22Rv1 (cell line): Measurements from ENCODE around the gene PGBD1.

Experiments used
- H3K27ac ChIP-seq: fragments of 450-650 bp; 2 replicates; pipeline ENCODE4 v1.5.1; 2017
- ZFX ChIP-seq: fragments of 450-650 bp; IDR thresholded peaks from 2 replicates; pipeline ENCODE4 v1.6.1; 2017; ENCODE audit warnings: antibody characterized with exemption, borderline replicate concordance
- TF ChIP-seq, protein P1 (sequence below): fragments of 450-650 bp; IDR thresholded peaks from 2 replicates; pipeline ENCODE4 v1.5.1; 2017; ENCODE audit warnings: mild to moderate bottlenecking

PGBD1 gene

DNA sequence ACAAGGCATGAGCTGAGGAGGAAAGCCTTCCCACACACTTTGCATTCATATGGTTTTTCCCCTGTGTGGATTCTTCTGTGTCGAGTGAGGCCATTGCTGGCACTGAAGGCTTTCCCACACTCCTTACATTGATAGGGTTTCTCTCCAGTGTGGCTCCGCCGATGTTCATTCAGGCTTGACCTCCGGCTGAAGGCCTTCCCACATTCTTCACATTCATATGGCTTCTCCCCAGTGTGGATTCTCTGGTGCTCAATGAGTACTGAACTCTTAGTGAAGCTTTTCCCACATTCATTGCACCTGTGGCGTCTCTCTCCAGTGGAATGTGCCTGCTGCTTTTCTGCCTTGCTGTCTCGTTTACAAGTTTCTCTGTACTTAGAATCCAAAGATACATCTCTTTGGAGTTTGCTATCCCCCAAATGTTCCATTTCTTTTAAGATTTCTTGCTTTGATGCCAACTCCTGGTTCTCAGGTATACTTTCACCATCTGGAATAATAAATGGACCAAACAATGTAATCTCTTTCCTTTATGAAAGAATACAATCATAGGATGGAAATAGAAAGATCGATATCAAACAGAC lies 45.1 kb downstream of the PGBD1 start:
- no peak overlapping the region for H3K27ac ChIP-seq
- no peak for TF ChIP-seq ZFX
- TF ChIP-seq, protein P1, sequence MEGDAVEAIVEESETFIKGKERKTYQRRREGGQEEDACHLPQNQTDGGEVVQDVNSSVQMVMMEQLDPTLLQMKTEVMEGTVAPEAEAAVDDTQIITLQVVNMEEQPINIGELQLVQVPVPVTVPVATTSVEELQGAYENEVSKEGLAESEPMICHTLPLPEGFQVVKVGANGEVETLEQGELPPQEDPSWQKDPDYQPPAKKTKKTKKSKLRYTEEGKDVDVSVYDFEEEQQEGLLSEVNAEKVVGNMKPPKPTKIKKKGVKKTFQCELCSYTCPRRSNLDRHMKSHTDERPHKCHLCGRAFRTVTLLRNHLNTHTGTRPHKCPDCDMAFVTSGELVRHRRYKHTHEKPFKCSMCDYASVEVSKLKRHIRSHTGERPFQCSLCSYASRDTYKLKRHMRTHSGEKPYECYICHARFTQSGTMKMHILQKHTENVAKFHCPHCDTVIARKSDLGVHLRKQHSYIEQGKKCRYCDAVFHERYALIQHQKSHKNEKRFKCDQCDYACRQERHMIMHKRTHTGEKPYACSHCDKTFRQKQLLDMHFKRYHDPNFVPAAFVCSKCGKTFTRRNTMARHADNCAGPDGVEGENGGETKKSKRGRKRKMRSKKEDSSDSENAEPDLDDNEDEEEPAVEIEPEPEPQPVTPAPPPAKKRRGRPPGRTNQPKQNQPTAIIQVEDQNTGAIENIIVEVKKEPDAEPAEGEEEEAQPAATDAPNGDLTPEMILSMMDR, result no peak

DNA sequence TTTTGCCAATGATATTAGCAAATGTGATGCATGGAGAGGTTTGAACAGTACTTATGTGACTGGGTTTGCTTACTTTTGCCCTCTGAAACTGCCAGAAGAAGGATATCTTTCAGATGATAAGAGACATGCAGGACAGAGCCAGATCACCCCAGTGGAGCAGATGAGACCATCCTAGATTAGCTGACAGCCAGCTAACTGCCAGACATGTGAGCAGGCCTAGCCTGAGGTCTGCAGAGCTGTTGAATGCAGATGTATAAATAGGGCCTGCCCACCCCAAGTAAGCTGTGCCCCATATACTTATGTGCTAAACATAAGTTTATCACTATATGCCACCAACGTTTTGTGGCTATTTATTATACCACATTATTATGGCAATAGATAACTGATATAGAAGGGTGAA lies 48.7 kb downstream of the PGBD1 start:
- no peak overlapping the region for H3K27ac ChIP-seq
- TF ChIP-seq ZFX, result no peak
- TF ChIP-seq, protein P1, result no peak

DNA sequence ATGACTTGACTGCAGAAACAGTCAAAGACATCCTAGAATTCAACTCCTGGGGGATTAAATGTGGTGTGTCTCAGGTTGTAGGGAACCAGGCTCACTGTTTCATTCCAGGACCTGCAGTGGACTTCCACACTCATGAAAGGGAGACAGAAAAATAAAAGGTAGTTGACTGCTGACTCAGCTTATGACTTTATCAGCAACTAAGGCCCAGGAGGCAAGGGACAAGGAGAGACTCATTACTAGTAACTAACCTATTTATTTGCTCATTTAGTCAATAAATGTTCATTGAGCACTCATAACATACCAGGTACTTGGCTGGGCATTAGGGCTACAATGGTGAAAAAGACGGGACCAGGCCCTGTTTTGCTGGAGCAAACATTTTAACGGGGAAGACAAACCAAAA lies 51.7 kb downstream of the PGBD1 start:
- no peak for TF ChIP-seq ZFX
- TF ChIP-seq, protein P1, result no peak

DNA sequence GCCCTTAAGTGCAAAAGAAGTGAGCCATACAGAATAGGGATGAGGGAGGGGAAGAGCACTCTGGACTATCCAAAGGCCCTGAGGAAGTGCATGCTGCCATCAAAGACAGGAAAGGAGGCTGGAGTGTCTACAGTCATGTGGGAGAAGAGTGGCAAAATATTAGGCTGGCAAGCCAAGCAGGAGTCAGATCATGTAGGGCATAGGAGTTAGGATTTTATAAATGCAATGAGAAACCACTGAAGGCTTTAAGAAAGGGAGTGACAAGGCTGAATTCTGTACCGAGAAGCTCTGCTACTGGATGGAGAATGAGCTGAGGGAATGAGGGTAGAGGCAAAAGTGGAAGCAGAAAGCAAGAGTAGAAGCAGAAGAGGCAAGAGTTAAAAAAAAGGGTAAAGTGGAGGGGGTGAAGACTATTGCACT lies 52.2 kb downstream of the PGBD1 start:
- TF ChIP-seq ZFX, result no peak
- TF ChIP-seq, protein P1, result no peak
- H3K27ac ChIP-seq, result no peak overlapping the region

More for the DNA sequence above, 51.7 kb downstream of the PGBD1 start:
- H3K27ac ChIP-seq, result no peak overlapping the region

DNA sequence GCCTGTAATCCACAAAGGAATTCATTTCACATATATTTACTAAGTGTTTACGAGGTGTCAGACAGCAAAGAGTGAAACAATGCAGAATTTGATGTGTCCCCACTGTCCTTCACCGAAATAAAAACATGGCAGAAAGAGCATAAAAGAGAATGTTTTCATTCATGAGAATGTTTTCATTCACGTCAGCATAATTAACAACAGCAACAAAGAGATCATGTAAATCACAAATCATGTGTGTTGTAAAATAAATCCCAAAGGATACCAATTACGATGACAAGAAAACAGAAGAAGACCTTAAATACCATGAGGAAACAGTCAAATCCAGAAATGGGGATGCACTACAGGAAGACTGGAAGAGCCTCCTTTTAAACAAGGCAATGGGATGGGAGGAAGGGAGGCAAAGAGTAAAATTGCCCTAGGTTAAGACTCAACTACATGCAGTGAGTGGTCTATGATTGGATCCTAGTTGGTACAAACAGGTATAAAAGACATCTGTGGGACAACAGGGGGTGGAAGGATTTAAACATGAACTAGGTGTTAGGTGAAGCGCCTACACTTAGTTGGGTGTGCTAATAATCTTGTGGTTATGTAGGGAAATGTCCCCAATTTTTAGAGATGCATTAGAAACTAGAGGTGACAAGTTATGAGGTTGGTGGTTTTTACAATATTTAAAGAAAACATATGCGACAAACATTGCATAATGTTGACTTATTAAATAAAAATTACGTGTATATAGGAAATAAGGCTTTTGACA lies 53.1 kb downstream of the PGBD1 start:
- peak overlapping the region; percentile 93 for H3K27ac ChIP-seq

DNA sequence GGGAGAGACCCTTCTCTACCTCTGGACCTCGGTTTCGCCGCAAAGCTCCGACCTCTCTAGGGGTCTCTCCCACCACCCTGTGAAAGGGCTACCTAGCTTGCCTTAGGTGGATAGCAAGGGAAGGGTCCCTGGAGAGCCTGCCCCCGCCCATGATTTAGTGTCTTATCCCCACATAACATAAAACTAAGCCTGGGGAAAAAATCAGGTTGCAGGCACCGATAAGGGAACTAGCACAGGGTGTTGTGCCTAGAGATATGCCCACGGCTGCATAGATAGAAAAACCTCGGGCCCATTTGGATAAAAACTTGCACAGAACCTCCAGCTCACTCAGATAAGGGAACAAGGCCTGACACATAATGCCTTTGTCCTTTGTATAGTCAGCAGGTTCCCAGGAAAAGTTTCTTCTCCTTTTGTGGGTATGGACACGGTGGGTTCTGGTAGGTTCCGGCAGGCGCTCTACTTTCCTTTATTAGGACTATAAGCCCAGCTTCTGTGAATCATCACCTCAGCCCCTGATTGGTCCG lies 53.7 kb downstream of the PGBD1 start:
- TF ChIP-seq, protein P1, result no peak
- TF ChIP-seq ZFX, result no peak
- H3K27ac ChIP-seq, result peak overlapping the region; percentile 93

More for the DNA sequence above, 53.1 kb downstream of the PGBD1 start:
- TF ChIP-seq, protein P1, result no peak
- TF ChIP-seq ZFX, result no peak

DNA sequence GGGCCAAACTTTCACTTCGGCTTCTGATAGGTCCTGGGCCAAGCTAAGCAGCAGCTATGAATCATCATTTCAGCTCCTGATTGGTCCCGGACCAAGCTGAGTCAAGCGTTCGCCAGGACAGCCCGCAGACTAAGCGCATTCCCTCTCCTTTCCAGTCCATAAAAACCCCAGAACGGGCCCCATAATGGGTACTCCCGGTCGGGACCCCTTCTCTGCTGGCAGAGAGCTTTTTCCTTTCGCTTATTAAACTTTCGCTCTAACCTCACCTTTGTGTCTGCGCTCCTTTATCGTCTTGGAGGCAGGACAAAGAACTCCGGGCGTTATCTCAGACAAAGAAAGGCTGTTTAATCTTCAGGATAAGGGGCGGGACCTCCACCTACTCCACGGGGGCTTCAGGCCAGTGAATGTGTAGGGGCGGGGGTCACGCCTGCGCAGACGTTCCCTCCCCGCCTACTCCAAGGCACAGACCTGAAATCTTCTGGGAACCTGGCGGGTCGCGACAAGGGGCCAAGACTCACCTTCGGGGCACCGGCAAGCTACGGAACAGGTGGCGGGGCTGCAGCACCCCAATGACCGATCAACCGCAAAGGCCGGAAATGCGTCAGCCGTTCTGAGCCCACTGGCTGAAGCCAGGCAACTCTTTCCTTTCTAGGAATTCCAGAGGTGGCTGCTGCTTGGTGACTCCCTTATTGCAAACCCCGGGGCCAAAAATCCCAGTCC lies 54.4 kb downstream of the PGBD1 start, which contains the start of gene ZSCAN31:
ZSCAN31 (minus strand) TSS at position 585 of the 720 bp plus-strand sequence. CDS start 6,465 bp downstream, outside the sequence.
- peak within 1 kb of the TSS; percentile 93 for H3K27ac ChIP-seq
- TF ChIP-seq, protein P1, result no peak
- no peak for TF ChIP-seq ZFX
